GM12865 (cell line): ENCODE data around the gene BUD31.
A peak's percentile ranks its signal among the peaks of the same experiment; 100 is the strongest.

Experiments
- DNase-seq: peaks from one replicate; pipeline ENCODE4 v3.0.0; 2010; ENCODE audit warnings: low read depth
- H3K4me3 ChIP-seq: 2 replicates; pipeline ENCODE4 v1.5.1; 2011; ENCODE audit warnings: mild to moderate bottlenecking, low read depth, low read length, control low read depth
- CTCF ChIP-seq: IDR thresholded peaks from 2 replicates; pipeline ENCODE4 v1.5.1; 2011; ENCODE audit warnings: low read length, control low read depth, low read depth, inconsistent platforms; ENCODE audit not compliant: insufficient read depth; ENCODE audit errors: missing control alignments

Gene BUD31

GRCh38 chr7:99402854-99403253 is 5.9 kb upstream of the BUD31 start:
- TF ChIP-seq CTCF = no peak
- DNase-seq = no peak
- no peak overlapping the region for H3K4me3 ChIP-seq

- TF ChIP-seq CTCF = no peak
- H3K4me3 ChIP-seq = no peak overlapping the region
- no peak for DNase-seq
These were observed 5.0 kb upstream of the BUD31 start for GRCh38 chr7:99403764-99404163.

DNA sequence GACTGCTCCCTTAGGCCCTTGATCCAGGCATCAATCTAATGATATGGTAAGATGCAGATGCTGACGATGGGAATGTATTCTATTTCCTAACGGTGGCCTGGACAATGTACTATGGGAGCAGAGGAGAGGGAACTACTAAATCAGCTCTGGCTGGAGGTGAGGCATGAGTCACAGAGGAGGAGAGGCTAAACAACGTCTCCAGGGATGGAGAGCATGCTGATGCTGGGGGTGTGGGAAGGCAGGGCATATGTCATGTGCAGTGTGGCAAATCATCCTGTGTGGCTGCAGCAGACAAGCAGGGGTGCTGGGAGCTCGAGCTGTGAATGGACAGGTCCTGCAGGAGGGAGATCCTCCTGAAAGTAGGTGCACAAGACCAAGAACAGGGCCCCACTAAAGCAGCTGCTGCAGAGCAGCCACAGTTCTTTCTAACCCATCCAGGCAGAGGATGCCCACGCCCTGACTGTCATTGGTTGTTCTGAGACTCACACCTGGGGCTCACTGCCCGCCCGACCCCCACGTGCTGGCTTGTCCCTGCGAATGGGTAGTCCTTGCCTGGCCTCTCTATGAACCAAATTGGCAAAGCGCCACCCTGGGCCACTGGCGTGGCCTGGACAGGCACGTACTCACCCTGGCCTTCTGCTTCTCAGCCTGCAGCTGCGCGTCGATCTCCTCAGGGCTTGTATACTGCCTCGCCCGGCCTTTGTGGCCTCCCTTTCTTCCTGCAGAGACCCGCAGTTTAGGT is 4.4 kb upstream of the BUD31 start:
- TF ChIP-seq CTCF = no peak
- no peak overlapping the region for H3K4me3 ChIP-seq
- no peak for DNase-seq

DNA sequence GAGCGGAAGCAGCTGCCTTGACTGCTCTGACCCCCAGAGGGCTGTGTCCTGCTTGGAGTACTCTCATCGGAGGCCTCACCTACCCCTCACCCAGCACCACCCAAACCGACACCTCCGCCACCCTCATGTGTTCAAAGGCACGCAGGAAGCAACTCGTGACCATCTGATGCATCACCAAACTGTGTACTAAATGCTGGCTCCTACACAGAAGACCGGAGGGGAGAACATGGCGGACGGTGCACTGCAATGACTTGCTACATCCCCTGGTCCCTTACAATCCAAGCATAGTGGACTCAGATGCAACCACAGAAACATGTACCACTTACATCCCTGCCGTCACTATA is 3.8 kb upstream of the BUD31 start:
- TF ChIP-seq CTCF = no peak
- no peak overlapping the region for H3K4me3 ChIP-seq
- no peak for DNase-seq

- DNase-seq = peak; percentile 44
- no peak for TF ChIP-seq CTCF
- peak overlapping the region; percentile 73 for H3K4me3 ChIP-seq
These were observed 2.2 kb upstream of the BUD31 start for GRCh38 chr7:99406557-99406956.

DNA sequence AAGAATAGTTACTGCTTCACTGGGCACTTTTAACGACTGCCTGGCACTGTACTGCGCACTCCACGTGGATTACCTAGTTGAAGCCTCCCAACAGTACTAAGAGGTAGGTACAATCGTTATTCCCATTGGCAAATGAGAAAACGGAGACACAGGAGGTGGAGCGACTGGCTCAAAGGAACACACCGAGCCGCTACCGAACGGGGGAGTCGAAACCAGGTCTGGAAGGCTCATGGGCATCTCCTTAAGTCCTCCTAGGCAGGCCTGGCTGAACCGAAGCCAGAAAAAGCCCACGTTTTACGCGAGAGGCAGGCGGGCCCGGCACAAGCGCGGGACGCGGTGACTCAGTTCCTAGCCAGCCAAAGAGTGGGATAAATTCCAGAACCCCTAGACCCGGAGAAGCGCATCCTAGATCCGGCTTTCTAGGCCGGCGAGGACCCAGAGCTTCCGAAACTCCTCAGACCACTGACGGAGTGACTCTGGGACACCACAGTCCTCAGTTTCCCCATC is 844 bp upstream of the BUD31 start:
- TF ChIP-seq CTCF = no peak
- H3K4me3 ChIP-seq = peak overlapping the region; percentile 73
- DNase-seq = peak; percentile 46

GRCh38 chr7:99409192-99409572 is 413 bp downstream of the BUD31 start:
- H3K4me3 ChIP-seq = peak overlapping the region; percentile 73
- no peak for DNase-seq
- no peak for TF ChIP-seq CTCF
